AG09319 (cell line): ENCODE measurements around the gene VAV2.

Experiments used
- DNase-seq: peaks from one replicate; pipeline ENCODE4 v3.0.0-alpha.2; 2010; ENCODE audit warnings: low read depth; ENCODE audit errors: extremely low read depth
- CTCF ChIP-seq: IDR thresholded peaks from 2 replicates; pipeline ENCODE4 v1.5.1; 2011; ENCODE audit warnings: low read depth, mild to moderate bottlenecking, inconsistent platforms, low read length, moderate library complexity

VAV2 gene

GRCh38 chr9:133824106-133824801, 167.9 kb downstream of the VAV2 start:
- no peak for TF ChIP-seq CTCF
- DNase-seq, result no peak

GRCh38 chr9:133823189-133824105, 168.7 kb downstream of the VAV2 start:
- no peak for DNase-seq
- TF ChIP-seq CTCF, result no peak

- no peak for DNase-seq
- TF ChIP-seq CTCF, result no peak
These were observed 169.6 kb downstream of the VAV2 start for GRCh38 chr9:133822430-133823065.

- DNase-seq, result no peak
- TF ChIP-seq CTCF, result no peak
These were observed 170.3 kb downstream of the VAV2 start for GRCh38 chr9:133821601-133822429.

GRCh38 chr9:133819923-133820322, 172.2 kb downstream of the VAV2 start:
- no peak for DNase-seq
- TF ChIP-seq CTCF, result no peak

- DNase-seq, result no peak
- no peak for TF ChIP-seq CTCF
These were observed 173.7 kb downstream of the VAV2 start for GRCh38 chr9:133818444-133818843.
